ENCODE results near the gene SLC43A2. TPM values are rescaled to one million over a fixed set of nuclear protein-coding genes. Genes with fewer than 3 reads are reported as not detected.
A peak's percentile ranks its signal among the peaks of the same experiment; 100 is the strongest.

Gene SLC43A2
- total and polyA plus RNA-seq, 2 donors (not counting 3 experiments of a cell fraction or from before 2014, with no cell fraction given): 41.7 to 52.0 TPM

- dilution Hi-C loops (cut with MboI; ENCODE audit: extremely low pct_ligation_motif_present, low sequenced_read_pairs) (no loop called here), intact Hi-C loops (cut with micrococcal nuclease) (loop anchor here (1.0 to 5.0 kb wide), 5 partner anchors 16 to 372 kb away; partner anchors contain the start of genes SCARF1 and TRARG1)
- Histone ChIP-seq H3K9me3 (replicated peaks; ENCODE audit: control insufficient read depth, insufficient read depth, low read length) (no peaks in the 10 kb centered on the region), H3K27ac (ENCODE audit: insufficient read depth, low read depth, low read length) (peak overlapping the region; percentile 53), H3K9ac (replicated peaks; ENCODE audit: extremely low read depth, insufficient read depth, low read length) (peak overlapping the region; percentile 73), H4K20me1 (replicated peaks; ENCODE audit: control insufficient read depth, extremely low read depth, insufficient read depth, low read length) (no peaks in the 10 kb centered on the region), H3K4me3 (replicated peaks in 1 of 3; ENCODE audit: insufficient read depth in 1 of 3, low read depth in 1 of 3, low read length in 3 of 3) (peak overlapping the region; percentile 35 to 87 (median 53)), H3K36me3 (ENCODE audit: control insufficient read depth in 2 of 2, extremely low read depth in 1 of 2, insufficient read depth in 2 of 2, low read length in 2 of 2) (no peaks in the 10 kb centered on the region), H3K79me2 (ENCODE audit: control insufficient read depth, insufficient read depth, low read length) (peaks cover 12% of the 10 kb centered on the region), H3K4me1 (ENCODE audit: control insufficient read depth, extremely low read depth, insufficient read depth, low read length) (peaks cover 35% of the 10 kb centered on the region), H3K27me3 (ENCODE audit: control insufficient read depth in 2 of 2, insufficient read depth in 2 of 2, low read length in 2 of 2) (no peaks in the 10 kb centered on the region), H3K4me2 (ENCODE audit: insufficient read depth, low read length) (peak overlapping the region; percentile 53), H3K9me1 (replicated peaks; ENCODE audit: control insufficient read depth, extremely low read depth, insufficient read depth, low read length) (no peaks in the 10 kb centered on the region), H2AFZ (ENCODE audit: low read depth, low read length) (peak overlapping the region; percentile 68)
- DNase-seq (ENCODE audit: low read depth, low spot score): peak; percentile 94
- peak; percentile 93 for FAIRE-seq
- ChIA-PET POLR2A (interaction anchor here (1.8 kb wide), 1 partner anchor 55 kb away, joined by 7 read pairs; no protein-coding TSS in a partner anchor), CTCF (interaction anchor here (0.6 to 10.0 kb wide), 9 partner anchors 10 to 75 kb away, joined by 3 to 459 read pairs (median 17); partner anchors contain the start of genes RILP and SCARF1)
- no TSS peak for BruUV-seq (replicated peaks)
- TF ChIP-seq JUN (IDR thresholded peaks at IDR 0.05; ENCODE audit: borderline replicate concordance, insufficient read depth, insufficient read length, low read depth): no peak
- TF ChIP-seq FOS (IDR thresholded peaks at IDR 0.05; ENCODE audit: borderline replicate concordance, insufficient read depth, low read length): no peak
- no peak for TF ChIP-seq MAX (IDR thresholded peaks at IDR 0.05; ENCODE audit: insufficient read depth, insufficient read length)
- peak in 1 of 2 donors; percentile 34 for TF ChIP-seq CTCF (IDR thresholded peaks at IDR 0.05; ENCODE audit: extremely low read depth in 1 of 2, insufficient read depth in 1 of 2, low read depth in 1 of 2, low read length in 2 of 2)
- no peak for TF ChIP-seq MYC (IDR thresholded peaks at IDR 0.05; ENCODE audit: low read depth, low read length)
- no peak for TF ChIP-seq GATA2 (IDR thresholded peaks at IDR 0.05; ENCODE audit: insufficient read depth, insufficient read length, low read depth, low read length)
- TF ChIP-seq POLR2A (IDR thresholded peaks at IDR 0.05; ENCODE audit: low read depth, low read length): peak; percentile 37
- peak; percentile 69 for TF ChIP-seq POLR2AphosphoS5 (IDR thresholded peaks at IDR 0.05; ENCODE audit: insufficient read depth, low read depth, low read length)
These were observed 346 bp upstream of the SLC43A2 start for GRCh38 chr17:1628856-1629503.

All from endothelial cell of umbilical vein (primary cell).